ENCODE results near the gene GMDS. TPM values are rescaled to one million over a fixed set of nuclear protein-coding genes. Genes with fewer than 3 reads are reported as not detected.

Gene GMDS
- polyA plus RNA-seq, 1 of the 3 experiments (the other 2 are of a cell fraction) = 12.3 TPM

GRCh38 chr6:1698527-1698926 lies 546.9 kb downstream of the GMDS start:
- Histone ChIP-seq H3K27ac (ENCODE audit: low read depth in 2 of 2, low read length in 1 of 2) (no peak overlapping the region), H3K9me2 (no peaks in the 10 kb centered on the region), H3K79me2 (ENCODE audit: insufficient read depth) (no peaks in the 10 kb centered on the region), H4K20me1 (ENCODE audit: insufficient read depth) (no peaks in the 10 kb centered on the region), H3F3A (replicated peaks; ENCODE audit: insufficient read depth) (no peaks in the 10 kb centered on the region), H3K9ac (no peak overlapping the region), H3K36me3 (replicated peaks in 1 of 2; ENCODE audit: control insufficient read depth in 1 of 2, insufficient read depth in 2 of 2, low read length in 1 of 2) (no peaks in the 10 kb centered on the region), H3K4me3 (ENCODE audit: low read depth in 2 of 2, low read length in 1 of 2) (no peak overlapping the region), H2AFZ (ENCODE audit: low read depth) (no peak overlapping the region), H3K4me1 (ENCODE audit: control insufficient read depth in 1 of 2, insufficient read depth in 2 of 2, low read depth in 1 of 2, low read length in 1 of 2) (peaks cover 6 to 16% of the 10 kb centered on the region in 2 experiments; a peak in 3 of 4 replicates), H3K4me2 (no peak overlapping the region), H3K9me3 (no peaks in the 10 kb centered on the region), H3K27me3 (ENCODE audit: insufficient read depth) (no peaks in the 10 kb centered on the region)
- CTCF ChIA-PET = interaction anchor here (0.9 kb wide), 1 partner anchor 13 kb away, joined by 3 read pairs; no protein-coding TSS in a partner anchor
- POLR2A ChIA-PET = no interaction called here
- TF ChIP-seq CHD2 (IDR thresholded peaks at IDR 0.05; ENCODE audit: low read length, partially characterized antibody) (no peak), USF2 (IDR thresholded peaks at IDR 0.05; ENCODE audit: borderline replicate concordance, low read depth, low read length) (no peak), POLR2AphosphoS5 (IDR thresholded peaks at IDR 0.05; ENCODE audit: low read depth, low read length) (no peak), RFX5 (IDR thresholded peaks at IDR 0.05; ENCODE audit: low read length) (no peak), RXRA (IDR thresholded peaks at IDR 0.05; ENCODE audit: borderline replicate concordance, low read depth) (no peak), RCOR1 (IDR thresholded peaks at IDR 0.05; ENCODE audit: low read length) (no peak), EZH2phosphoT487 (IDR thresholded peaks at IDR 0.05; ENCODE audit: borderline replicate concordance, low read depth) (no peak), ELF1 (IDR thresholded peaks at IDR 0.05) (no peak), RAD21 (IDR thresholded peaks at IDR 0.05; ENCODE audit: low read length) (no peak), TAF1 (IDR thresholded peaks at IDR 0.05; ENCODE audit: borderline replicate concordance, low read depth, low read length) (no peak), ZBTB33 (IDR thresholded peaks at IDR 0.05; ENCODE audit: borderline replicate concordance, low read depth) (no peak), PBX3 (IDR thresholded peaks at IDR 0.05) (no peak), GABPA (IDR thresholded peaks at IDR 0.05; ENCODE audit: low read depth) (no peak), MXI1 (IDR thresholded peaks at IDR 0.05; ENCODE audit: low read depth, low read length) (no peak), JUND (IDR thresholded peaks at IDR 0.05) (no peak), YY1 (IDR thresholded peaks at IDR 0.05; ENCODE audit: low read depth) (no peak), FOXJ3 (CRISPR knock-in tag; IDR thresholded peaks at IDR 0.05) (no peak)
- WGBS (ENCODE audit: low lambda C conversion rate) = 93% methylated on average over 11 of the region's 11 CpGs
- no peak for DNase-seq

Data from SK-N-SH (cell line).